ENCODE results near the gene PTEN.
"Not testable (repeated sequence)": the region's sequence is repeated elsewhere in the genome, so short reads cannot be mapped to it uniquely, and the experiment has no call there.

PTEN gene

DNA sequence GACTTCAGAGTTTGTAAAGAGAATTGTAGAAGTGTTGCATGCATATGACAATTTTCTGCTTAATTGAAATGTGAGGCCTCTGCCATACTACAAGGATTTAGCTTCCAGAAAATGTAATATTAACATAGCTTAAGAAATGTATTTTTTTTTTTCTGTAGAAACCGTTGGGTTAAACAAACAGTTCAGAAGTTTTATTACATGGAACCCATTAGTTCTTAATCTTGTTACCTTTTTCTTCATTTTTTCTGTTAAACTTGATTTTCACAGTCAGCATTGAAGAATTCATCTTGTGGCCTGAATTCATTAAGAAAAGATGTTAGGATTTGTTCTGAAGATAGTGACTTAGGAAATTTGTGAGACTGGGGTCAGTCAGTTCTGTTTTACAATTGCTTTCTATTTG lies 4.9 kb downstream of the PTEN start:
- DNase-seq (ENCODE audit: extremely low read depth in 1 of 2, low read depth in 1 of 2), result no peak

DNA sequence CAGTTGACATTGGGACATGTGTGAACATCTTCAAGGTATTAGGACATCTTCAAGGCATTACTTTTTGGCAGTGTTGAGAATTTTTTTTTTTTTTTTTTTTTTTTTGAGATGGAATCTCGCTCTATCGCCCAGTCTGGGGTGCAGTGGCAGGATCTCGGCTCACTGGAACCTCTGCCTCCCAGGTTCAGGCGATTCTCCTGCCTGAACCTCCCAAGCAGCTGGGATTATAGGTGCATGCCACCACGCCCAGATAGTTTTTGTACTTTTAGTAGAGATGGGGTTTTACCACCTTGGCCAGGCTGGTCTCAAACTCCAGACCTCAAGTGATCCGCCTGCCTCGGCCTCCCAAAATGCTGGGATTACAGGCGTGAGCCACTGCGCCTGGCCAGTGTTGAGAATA lies 5.7 kb downstream of the PTEN start:
- DNase-seq (ENCODE audit: extremely low read depth in 1 of 2, low read depth in 1 of 2), result not testable (repeated sequence)

DNA sequence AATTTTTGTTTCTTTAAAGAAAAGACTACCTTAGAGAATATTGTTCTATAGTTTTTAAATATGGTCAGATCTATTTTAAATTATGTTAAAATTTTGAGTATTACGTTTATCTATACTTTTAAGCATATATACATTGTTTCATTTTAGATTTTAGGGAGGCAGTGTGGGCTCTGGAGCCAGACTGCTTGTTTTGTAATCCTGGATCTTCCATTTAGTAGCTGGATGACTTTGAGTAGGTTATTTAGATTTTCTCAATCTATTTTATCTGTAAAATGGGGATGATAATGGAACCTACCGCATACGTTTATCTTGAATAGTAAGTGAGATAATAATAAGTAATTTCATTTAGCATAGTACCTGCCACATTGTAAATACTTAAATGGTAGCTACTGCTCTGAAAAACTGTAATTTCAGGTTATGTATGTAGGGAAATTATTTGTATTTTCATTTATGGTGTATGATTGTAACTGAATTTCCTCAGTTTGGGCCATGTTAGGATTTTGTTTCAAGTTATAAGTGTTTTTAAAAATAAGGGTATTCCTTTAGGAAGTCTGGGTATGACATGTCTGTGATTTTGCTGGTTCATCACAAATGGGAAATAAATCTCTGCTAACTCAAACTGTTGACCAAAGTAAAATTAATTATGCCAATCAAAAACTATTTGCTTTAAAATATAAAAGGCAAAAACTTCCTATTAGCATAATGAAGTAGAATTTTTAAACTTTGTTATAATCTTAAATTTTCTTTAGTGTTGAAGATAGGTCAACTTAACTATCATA lies 6.5 kb downstream of the PTEN start:
- no peak for DNase-seq (ENCODE audit: extremely low read depth in 1 of 2, low read depth in 1 of 2)

- DNase-seq (ENCODE audit: extremely low read depth in 1 of 2, low read depth in 1 of 2), result no peak
Observed at GRCh38 chr10:87872828-87873227, 9.4 kb downstream of the PTEN start.

DNA sequence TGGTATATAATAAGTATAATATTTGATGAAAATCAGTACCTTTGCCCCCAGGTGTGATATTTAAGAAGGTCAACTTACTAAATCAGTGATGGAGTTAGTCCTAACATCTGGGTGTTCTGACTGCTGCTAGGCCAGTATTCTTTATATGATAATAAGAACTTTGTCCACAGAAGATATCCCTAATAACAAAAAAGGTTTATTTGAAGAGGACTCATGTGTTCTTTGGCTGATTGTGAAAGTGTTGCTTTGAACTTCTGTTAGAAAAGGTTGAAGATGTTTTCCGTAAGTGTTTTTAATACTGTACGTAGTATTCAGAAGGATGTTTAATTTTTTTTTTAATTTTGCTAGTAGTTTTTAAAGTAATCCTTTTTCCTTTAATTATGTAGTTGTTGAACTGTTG lies 10.2 kb downstream of the PTEN start:
- DNase-seq (ENCODE audit: extremely low read depth in 1 of 2, low read depth in 1 of 2), result no peak

DNA sequence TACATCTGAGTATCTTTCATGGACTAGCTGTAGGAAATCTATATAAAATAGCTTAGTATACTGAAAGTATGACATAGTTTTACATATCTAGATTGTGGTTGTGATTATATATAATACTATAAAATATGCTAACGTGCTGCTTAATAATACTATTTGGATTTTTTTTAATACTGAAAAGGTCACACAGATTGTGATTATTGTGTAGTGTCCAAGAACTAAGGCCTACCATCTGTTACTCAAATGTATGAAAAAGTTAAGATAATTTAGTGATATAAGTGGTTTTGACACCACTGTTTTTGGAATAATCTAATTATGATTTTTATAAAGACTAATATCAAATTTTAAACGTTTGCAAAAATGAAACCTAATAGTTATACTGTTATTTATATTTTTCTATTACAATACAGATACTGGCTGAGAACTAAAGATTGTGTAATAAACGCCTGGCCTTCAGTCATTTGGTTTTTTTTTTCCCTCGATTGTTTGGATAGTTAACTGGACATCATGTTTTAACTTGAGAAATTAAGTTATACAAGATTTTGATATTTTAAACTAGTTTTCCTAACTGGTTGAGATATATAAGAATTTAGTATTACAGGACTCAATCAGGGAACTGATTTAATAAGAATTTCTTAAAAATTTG lies 12.6 kb downstream of the PTEN start:
- no peak for DNase-seq (ENCODE audit: extremely low read depth in 1 of 2, low read depth in 1 of 2)

DNA sequence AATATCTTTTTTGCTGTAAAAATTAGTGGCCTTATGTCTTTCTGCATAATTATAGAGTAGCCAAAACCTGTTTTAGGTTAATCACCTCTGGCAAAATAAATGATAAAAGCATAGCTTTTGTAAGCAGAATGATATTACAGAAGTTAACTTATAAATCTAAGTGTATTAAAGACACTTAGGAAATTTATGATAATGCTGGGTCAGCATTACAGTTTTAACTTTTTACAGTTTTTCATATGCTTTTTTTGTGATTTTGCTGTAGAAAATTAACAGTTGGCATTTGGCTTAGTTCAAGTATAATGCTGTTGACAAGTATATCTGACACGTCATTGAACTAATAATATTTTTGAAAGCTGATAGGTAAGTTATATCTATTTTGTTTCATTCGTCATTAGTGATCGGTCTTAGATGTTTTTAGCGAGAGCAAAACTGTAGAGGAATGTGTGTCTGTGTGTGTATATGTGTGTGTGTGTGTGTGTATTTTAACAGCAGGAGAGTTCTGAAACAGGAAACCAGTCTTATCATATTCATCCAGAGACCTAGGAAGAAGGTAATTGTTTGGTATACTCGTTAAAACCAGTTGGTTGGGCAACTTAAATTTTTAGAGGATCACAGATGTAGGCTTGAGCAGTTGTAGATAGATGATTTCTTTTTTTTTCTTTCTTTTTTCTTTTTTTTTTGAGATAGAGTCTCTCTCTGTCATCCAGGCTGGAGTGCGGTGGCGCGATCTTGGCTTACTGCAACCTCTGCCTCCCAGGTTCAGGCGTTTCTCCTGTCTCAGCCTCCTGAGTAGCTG lies 15.4 kb downstream of the PTEN start:
- no peak for DNase-seq (ENCODE audit: extremely low read depth in 1 of 2, low read depth in 1 of 2)

GRCh38 chr10:87880336-87880735 lies 16.9 kb downstream of the PTEN start:
- no peak for DNase-seq (ENCODE audit: extremely low read depth in 1 of 2, low read depth in 1 of 2)

- DNase-seq (ENCODE audit: extremely low read depth in 1 of 2, low read depth in 1 of 2), result not testable (repeated sequence)
Observed at GRCh38 chr10:87881373-87882059, 18.1 kb downstream of the PTEN start.

DNA sequence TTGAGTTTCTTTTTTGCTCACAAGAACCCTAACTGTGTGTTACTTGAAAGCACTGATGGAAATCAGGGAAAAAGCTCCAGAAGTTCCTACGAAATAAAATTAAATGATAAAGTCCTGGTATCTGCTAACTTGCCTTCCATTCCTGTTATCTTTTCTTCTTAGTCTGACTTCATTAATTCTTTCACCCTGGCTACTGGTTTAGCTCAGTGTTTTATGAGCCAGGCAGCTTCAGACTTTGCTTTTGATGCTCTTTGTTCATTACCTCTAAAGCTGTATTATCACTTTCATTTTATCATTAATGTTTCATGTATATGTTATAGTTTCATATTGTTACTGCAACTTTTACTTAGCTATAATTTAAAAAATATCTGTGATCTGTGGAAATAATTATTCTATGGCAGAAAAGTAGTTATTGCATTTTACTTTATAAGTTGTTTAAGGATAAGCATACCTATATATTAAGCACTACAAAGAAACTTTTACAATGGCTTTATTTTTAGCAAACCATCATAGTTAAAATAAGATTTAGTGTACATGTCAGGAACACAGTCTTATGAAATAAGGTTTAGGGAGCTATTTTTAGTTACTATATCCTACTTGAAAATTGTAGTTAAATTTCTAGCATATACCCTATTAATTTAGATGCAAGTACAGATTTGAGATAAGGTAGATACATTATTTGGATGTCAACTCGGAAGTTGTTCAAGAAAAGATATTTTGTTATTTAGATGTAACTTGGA lies 19.3 kb downstream of the PTEN start:
- no peak for DNase-seq (ENCODE audit: extremely low read depth in 1 of 2, low read depth in 1 of 2)

- no peak for DNase-seq (ENCODE audit: extremely low read depth in 1 of 2, low read depth in 1 of 2)
Observed at GRCh38 chr10:87886635-87887034, 23.2 kb downstream of the PTEN start.

- no peak for DNase-seq (ENCODE audit: extremely low read depth in 1 of 2, low read depth in 1 of 2)
Observed at GRCh38 chr10:87887146-87887545, 23.7 kb downstream of the PTEN start.

DNA sequence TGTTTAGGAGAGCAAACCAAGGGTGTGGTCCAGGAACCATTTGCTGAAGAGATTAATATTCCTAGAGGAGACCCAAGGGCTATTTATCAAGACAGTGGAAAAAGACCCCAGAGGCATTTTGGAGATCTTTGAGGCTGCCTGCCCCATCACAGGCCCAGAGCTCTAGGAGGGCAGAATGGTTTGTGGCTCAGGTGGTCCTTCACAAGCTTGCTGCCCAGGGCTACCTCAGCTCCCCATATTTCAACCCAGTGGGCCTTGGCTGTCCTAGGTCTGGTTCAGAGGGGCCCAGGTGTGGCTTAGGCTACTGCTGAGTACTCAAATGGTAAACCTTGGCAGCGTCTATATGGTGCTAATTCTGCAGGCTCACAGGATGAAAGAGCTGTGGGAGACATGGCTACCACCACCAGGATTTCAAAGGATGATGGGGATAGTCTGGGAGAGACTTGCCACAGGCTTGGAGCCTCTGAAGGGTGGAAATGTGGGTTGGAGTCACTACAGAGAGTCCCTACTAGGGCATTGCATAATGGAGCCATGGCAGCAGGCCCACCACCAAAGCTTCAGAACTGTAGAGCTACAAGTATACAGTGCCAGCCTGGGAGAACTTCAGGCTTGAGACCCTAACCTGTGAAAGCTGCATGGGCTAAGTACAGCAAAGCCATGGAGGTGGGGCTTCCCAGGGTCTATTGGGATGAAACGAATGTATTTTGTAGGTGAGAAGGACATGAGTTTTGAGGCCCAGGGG lies 24.3 kb downstream of the PTEN start:
- DNase-seq (ENCODE audit: extremely low read depth in 1 of 2, low read depth in 1 of 2), result no peak

DNA sequence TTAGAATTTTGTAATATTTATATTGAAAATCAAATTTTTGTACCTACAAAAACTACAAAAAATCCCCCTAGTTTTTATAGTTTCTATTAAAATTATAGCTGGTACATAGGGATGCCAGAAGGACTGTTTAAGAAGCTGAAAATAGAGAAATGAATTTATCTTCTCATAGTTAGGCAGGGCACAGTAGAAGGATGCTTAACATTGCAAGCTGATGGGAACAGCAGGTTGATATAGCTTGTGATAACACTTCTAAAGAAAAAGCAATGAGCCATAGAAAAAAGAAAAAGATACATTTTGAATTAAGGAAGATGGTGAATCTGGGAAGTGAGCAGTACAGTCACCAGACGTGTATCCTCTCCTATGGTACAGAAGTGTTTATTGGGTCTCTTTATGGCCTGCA lies 32.0 kb downstream of the PTEN start:
- DNase-seq (ENCODE audit: extremely low read depth in 1 of 2, low read depth in 1 of 2), result no peak

GRCh38 chr10:87896216-87896615 lies 32.8 kb downstream of the PTEN start:
- DNase-seq (ENCODE audit: extremely low read depth in 1 of 2, low read depth in 1 of 2), result no peak

DNA sequence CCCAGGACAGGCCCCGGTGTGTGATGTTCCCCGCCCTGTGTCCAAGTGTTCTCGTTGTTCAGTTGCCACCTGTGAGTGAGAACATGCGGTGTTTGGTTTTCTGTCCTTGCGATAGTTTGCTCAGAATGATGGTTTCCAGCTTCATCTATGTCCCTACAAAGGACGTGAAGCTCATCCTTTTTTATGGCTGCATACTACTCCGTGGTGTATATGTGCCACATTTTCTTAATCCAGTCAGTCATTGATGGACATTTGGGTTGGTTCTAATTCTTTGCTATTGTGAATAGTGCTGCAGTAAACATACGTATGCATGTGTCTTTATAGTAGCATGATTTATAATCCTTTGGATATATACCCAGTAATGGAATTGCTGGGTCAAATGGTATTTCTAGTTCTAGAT lies 34.5 kb downstream of the PTEN start:
- DNase-seq (ENCODE audit: extremely low read depth in 1 of 2, low read depth in 1 of 2), result not testable (repeated sequence)

- DNase-seq (ENCODE audit: extremely low read depth in 1 of 2, low read depth in 1 of 2), result not testable (repeated sequence)
Observed at GRCh38 chr10:87903396-87903795, 40.0 kb downstream of the PTEN start.

DNA sequence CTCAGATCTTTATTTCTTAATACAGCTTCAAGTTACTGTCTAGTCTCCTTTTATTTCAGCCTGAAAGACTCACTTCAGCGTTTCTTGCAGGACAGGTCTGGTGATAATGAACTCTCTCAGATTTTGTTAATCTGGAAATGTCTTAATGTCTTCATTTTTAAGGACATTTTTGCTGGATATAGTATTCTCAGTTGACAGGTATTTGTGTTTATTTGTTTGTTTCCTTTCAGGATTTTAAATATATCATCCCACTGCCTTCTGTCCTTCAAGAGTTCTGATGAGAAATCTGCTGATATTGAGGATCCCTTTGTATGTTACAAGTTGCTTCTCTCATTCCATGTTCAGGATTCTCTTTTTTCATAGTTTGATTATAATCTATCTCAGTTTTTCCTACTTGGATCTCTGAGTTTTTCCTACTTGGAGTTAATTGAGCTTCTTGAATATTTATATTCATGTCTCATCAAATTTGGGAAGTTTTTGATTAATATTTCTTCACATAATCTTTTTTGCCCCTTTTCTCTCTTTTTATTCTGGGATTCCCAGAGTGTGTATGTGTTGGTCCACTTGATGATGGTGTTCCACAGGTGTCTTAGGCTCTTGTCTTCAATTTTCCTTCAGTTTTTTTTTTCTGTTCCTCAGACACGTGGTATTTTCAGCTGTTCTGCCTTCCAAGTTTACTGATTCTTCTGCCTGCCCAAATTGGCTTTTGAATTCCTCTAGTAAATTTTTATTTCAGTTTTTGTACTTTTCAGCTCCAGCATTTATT lies 49.9 kb downstream of the PTEN start:
- DNase-seq (ENCODE audit: extremely low read depth in 1 of 2, low read depth in 1 of 2), result no peak

- DNase-seq (ENCODE audit: extremely low read depth in 1 of 2, low read depth in 1 of 2), result no peak
Observed at GRCh38 chr10:87915406-87915805, 52.0 kb downstream of the PTEN start.
